ENCODE results near the gene MEIS1. TPM values are rescaled to one million over a fixed set of nuclear protein-coding genes. Genes with fewer than 3 reads are reported as not detected.
A peak's percentile ranks its signal among the peaks of the same experiment; 100 is the strongest.

MEIS1 gene
- total RNA-seq, 4 donors from 2014 or later, result 114 to 305 (median 181) TPM

DNA sequence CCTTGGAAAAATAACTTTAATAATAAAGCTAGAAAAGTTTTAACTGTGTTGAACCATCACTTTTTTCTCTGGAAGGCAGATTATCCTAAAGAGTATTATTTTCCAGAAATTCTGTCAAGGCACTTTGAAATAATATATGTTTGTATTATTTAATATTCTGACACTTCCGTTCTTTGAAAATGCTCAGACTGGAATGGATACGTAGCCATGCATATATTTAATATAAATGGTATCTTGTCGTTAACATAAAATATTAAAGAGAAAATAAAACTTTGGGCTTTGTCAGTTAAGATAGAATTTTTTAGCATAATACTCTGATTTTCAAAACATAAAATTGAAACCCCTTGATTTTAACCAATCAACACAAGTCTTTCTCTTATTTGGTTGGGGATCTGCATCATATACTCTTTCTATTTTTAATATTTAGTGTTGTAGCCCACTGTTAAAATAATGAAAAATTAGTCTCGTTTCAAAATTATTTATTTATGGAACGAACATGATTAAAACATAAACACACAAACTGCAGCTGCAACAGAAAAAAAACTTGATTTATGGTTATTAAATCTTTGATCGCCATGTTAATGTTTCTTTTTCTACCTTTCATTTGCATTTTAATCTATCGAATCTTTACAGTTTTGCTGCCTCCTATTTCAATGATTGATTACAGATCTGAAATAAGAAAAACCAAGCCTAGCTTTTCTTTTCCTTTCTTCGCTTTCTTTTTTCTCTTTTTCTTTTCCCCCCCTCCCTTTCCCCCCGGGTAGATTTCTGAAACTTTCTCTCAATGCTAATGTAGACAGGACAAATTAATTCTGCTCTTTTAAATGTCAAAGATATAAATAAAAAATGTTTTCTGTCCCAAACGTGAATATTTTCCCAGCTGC is 145.5 kb downstream of the MEIS1 start:
- ATAC-seq, result no peak
- Histone ChIP-seq H3K36me3 (no peaks in the 10 kb centered on the region), H3K9me3 (no peaks in the 10 kb centered on the region), H3K4me1 (peaks cover 0 to 64% (median 0%) of the 10 kb centered on the region in 3 donors), H3K27me3 (peaks cover 37% of the 10 kb centered on the region), H3K27ac (peak overlapping the region; percentile 95 to 98 (median 98)), H3K4me3 (peak overlapping the region; percentile 44 to 65)
- TF ChIP-seq POLR2AphosphoS5 (IDR thresholded peaks at IDR 0.05) (no peak), POLR2A (IDR thresholded peaks at IDR 0.05) (no peak), EP300 (IDR thresholded peaks at IDR 0.05) (no peak)
- TF ChIP-seq, protein P1, sequence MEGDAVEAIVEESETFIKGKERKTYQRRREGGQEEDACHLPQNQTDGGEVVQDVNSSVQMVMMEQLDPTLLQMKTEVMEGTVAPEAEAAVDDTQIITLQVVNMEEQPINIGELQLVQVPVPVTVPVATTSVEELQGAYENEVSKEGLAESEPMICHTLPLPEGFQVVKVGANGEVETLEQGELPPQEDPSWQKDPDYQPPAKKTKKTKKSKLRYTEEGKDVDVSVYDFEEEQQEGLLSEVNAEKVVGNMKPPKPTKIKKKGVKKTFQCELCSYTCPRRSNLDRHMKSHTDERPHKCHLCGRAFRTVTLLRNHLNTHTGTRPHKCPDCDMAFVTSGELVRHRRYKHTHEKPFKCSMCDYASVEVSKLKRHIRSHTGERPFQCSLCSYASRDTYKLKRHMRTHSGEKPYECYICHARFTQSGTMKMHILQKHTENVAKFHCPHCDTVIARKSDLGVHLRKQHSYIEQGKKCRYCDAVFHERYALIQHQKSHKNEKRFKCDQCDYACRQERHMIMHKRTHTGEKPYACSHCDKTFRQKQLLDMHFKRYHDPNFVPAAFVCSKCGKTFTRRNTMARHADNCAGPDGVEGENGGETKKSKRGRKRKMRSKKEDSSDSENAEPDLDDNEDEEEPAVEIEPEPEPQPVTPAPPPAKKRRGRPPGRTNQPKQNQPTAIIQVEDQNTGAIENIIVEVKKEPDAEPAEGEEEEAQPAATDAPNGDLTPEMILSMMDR (IDR thresholded peaks at IDR 0.05), result no peak
- WGBS, 2 donors (ENCODE audit: low coverage in 1 of 2), result 8 to 12% methylated on average over 8 to 10 of the region's 10 CpGs

DNA sequence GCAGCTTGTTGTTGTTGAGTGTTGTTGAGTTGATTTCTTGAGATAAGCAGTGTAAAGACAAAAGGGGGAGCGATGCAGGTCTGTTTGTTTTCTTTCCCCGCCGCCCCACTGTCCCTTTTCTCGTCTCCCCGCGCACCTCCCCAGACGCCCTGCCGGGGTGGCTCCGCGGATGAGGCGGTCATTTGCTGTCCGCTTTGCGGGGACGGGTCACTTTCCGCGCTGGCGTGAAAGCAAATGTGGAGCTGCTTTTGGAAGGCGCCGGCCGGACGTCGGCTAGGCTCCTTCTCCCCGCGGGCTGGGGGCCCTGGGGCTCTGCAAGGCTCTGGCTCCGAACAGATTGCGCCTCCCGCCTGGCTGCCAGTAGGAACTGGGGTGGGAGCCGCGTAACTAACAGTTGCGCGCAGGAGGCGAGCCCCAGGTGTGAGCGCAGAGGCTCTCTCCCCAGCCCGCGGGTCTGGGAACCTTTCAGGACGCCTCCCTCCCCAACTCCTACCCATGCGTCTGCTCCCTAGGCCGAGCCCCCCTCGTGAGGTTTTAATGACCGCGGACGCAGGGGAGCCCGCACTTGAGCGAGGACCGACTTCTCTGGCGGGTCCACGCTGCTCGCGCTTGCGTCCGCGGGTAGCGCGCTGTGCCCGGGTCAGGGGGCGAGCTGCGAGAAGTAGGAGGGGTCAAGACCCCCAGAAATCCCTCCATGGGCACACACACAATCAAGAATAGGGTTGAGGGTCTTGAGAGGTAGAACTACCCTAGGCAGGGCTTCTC is 146.6 kb downstream of the MEIS1 start:
- peaks cover 31% of the 10 kb centered on the region for H3K27me3 ChIP-seq

DNA sequence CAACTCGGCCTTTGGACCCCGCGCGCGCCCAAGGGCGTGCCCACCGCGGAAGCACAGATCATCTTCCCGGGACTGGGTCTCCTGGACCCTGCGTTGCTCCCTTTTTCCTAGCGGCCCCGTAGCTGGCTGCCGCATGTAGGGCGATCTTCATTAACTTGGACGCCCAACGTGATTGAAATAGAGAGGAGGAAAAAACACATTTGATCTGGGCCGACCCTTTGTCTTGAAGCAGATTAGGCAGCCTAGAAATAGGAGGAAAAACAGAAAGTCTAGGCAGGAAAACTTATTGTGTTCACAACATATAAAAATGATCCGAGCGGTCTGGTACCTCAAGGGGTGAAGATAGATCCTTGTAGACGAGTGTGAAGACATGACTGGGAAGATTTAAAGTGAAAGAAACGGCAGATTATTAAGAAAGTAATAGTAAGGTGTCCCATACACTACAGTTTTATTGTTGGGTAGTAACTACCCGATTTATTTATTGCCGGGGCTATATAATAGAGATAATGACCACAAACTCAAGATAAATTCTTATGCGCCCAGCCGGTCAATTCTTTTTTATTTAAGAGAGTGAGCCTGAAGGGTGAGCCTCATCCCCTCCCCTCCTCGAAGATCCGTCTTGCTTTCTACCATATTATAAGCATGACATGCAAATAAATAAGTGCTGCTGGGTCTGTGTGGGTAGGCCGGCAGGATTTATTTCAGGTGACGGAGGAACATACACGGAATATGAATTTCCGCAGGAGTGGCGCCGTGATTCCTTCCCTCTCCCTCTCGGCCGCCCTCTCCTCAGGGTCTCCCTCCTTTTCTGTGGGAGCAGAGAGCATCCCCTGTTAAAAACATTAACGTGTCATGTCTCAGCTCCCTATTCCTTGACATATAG is 147.4 kb downstream of the MEIS1 start:
- peaks cover 26% of the 10 kb centered on the region for H3K27me3 ChIP-seq
- no peak for ATAC-seq
- H3K4me1 ChIP-seq, result peaks cover 0 to 49% (median 0%) of the 10 kb centered on the region in 3 donors

More for the DNA sequence above, 146.6 kb downstream of the MEIS1 start:
- Histone ChIP-seq H3K4me3 (peak overlapping the region; percentile 44 to 65), H3K9me3 (no peaks in the 10 kb centered on the region), H3K36me3 (no peaks in the 10 kb centered on the region), H3K27ac (peak overlapping the region; percentile 95 to 98 (median 98)), H3K4me1 (peaks cover 0 to 56% (median 0%) of the 10 kb centered on the region in 3 donors)
- 4% methylated on average over 6 of the region's 57 CpGs; no CpG with 5 or more reads in 1 of the 2 donors for whole genome bisulfite sequencing, 2 donors (ENCODE audit: low coverage in 1 of 2)
- ATAC-seq, result peak; percentile 56
- TF ChIP-seq POLR2AphosphoS5 (IDR thresholded peaks at IDR 0.05) (peak; percentile 58), POLR2A (IDR thresholded peaks at IDR 0.05) (peak; percentile 71 to 73), EP300 (IDR thresholded peaks at IDR 0.05) (no peak)
- TF ChIP-seq, protein P1 (IDR thresholded peaks at IDR 0.05), result peak in 1 of 4 experiments; percentile 10

More for the DNA sequence above, 147.4 kb downstream of the MEIS1 start:
- Histone ChIP-seq H3K36me3 (no peaks in the 10 kb centered on the region), H3K27ac (peak overlapping the region; percentile 95 to 98 (median 98)), H3K9me3 (no peaks in the 10 kb centered on the region), H3K4me3 (peak overlapping the region; percentile 44 to 65)
- TF ChIP-seq POLR2AphosphoS5 (IDR thresholded peaks at IDR 0.05) (peak; percentile 28), EP300 (IDR thresholded peaks at IDR 0.05) (no peak), POLR2A (IDR thresholded peaks at IDR 0.05) (no peak)
- TF ChIP-seq, protein P1 (IDR thresholded peaks at IDR 0.05), result no peak
- WGBS, 2 donors (ENCODE audit: low coverage in 1 of 2), result 6 to 17% methylated on average over 18 to 25 of the region's 36 CpGs

Data from gastroesophageal sphincter (tissue), 4 donors.